ENCODE data around the gene RALB. TPM values are rescaled to one million over a fixed set of nuclear protein-coding genes. Genes with fewer than 3 reads are reported as not detected.

RALB gene
- total RNA-seq, 1 experiment from 2014 or later, result 24.6 TPM

GRCh38 chr2:120318626-120319025 lies 66.0 kb downstream of the RALB start:
- Histone ChIP-seq H4K91ac (ENCODE audit: insufficient read length, low read depth, low read length) (no peak overlapping the region), H3K27me3 (ENCODE audit: insufficient read depth, low read length) (peaks cover 6% of the 10 kb centered on the region; the same call in 1 of the 2 replicates), H3K23ac (ENCODE audit: insufficient read length, low read depth, low read length) (no peak overlapping the region), H3T11ph (ENCODE audit: low read length) (no peak overlapping the region), H3K56ac (ENCODE audit: insufficient read length, low read depth, low read length) (no peak overlapping the region), H3K18ac (ENCODE audit: insufficient read length, low read depth, low read length) (no peak overlapping the region), H4K5ac (ENCODE audit: insufficient read length, low read depth, low read length) (no peak overlapping the region), H2BK20ac (ENCODE audit: low read depth, low read length, poor library complexity, severe bottlenecking) (no peak overlapping the region), H4K20me1 (ENCODE audit: control insufficient read depth, insufficient read depth, insufficient read length) (no peaks in the 10 kb centered on the region), H3K4me1 (ENCODE audit: insufficient read depth, low read length) (no peaks in the 10 kb centered on the region), H2BK15ac (ENCODE audit: low read depth, low read length) (no peak overlapping the region), H3K79me2 (ENCODE audit: insufficient read depth, low read length) (no peaks in the 10 kb centered on the region), H2BK5ac (ENCODE audit: insufficient read length, low read length) (no peak overlapping the region), H3K4ac (ENCODE audit: low read depth, low read length) (no peak overlapping the region), H2BK12ac (ENCODE audit: insufficient read length, low read depth, low read length) (no peak overlapping the region), H3K27ac (ENCODE audit: insufficient read length, low read depth, low read length) (no peak overlapping the region), H4K8ac (replicated peaks; ENCODE audit: insufficient read length, low read depth, low read length) (no peak overlapping the region), H2BK120ac (ENCODE audit: low read depth, low read length, poor library complexity, severe bottlenecking) (no peak overlapping the region), H3K9me3 (ENCODE audit: control insufficient read depth, low read depth, low read length) (no peaks in the 10 kb centered on the region), H3K79me1 (ENCODE audit: insufficient read depth, low read depth, low read length, poor library complexity, severe bottlenecking) (no peaks in the 10 kb centered on the region), H2AK5ac (ENCODE audit: insufficient read length, low read length) (no peak overlapping the region), H3K23me2 (ENCODE audit: insufficient read length, low read depth, low read length, poor library complexity, severe bottlenecking) (no peaks in the 10 kb centered on the region), H3K14ac (ENCODE audit: insufficient read depth, low read length) (no peak overlapping the region), H3K4me2 (ENCODE audit: insufficient read depth, insufficient read length, low read length) (no peak overlapping the region), H3K9ac (ENCODE audit: extremely low read depth, insufficient read length, low read length) (no peak overlapping the region), H2AFZ (ENCODE audit: low read length) (no peak overlapping the region)
- H3K27ac Mint-ChIP-seq, result no peak overlapping the region
- H3K4me1 Mint-ChIP-seq, result peaks cover 5 to 20% of the 10 kb centered on the region in 2 experiments
- H3K36me3 Mint-ChIP-seq (ENCODE audit: insufficient read depth in 1 of 3, low read depth in 3 of 3), result no peaks in the 10 kb centered on the region; a peak in 1 of 7 replicates
- no peak overlapping the region for H3K4me3 Mint-ChIP-seq
- no CpG with 5 or more reads among the region's 8 CpGs for WGBS (ENCODE audit: extremely low coverage, insufficient read length, low lambda C conversion rate)
- TF ChIP-seq CTCF (conservative IDR thresholded peaks at IDR 0.05), result no peak
- no peak for DNase-seq
- no peaks in the 10 kb centered on the region; a peak in 1 of 5 replicates for H3K9me3 Mint-ChIP-seq
- peaks cover 69% of the 10 kb centered on the region for H3K27me3 Mint-ChIP-seq (ENCODE audit: low read depth)

Measured in H9 (cell line).